WTC11 (cell line): ENCODE measurements around the gene RPP38. TPM values are rescaled to one million over a fixed set of nuclear protein-coding genes. Genes with fewer than 3 reads are reported as not detected.

Source experiments
- ATAC-seq: fragments of 200-7000 bp; cut with Tn5 transposase; 2 replicates; pipeline ENCODE4 v1.10.0; 2021; ENCODE audit warnings: mild to moderate bottlenecking, moderate library complexity
- CTCF ChIA-PET: fragments of 300-600 bp; sonication (Branson Sonifier 250); formaldehyde crosslinking; loops from one replicate; lab custom pipeline; 2021; ENCODE audit warnings: antibody characterized with exemption; lab: Charles Lee
- POLR2A ChIA-PET: fragments of 350-600 bp; sonication (Branson Sonifier 250); formaldehyde crosslinking; loops from one replicate; lab custom pipeline; 2021; ENCODE audit warnings: antibody characterized with exemption; lab: Charles Lee
- DNase-seq: peaks from one replicate; pipeline ENCODE4 v3.0.0; 2021; ENCODE audit warnings: low spot score
- H3K27ac Mint-ChIP-seq: 2 replicates; pipeline ENCODE4 v1.8.0; 2021; ENCODE audit warnings: mixed read lengths
- H3K27me3 Mint-ChIP-seq: 2 replicates; pipeline ENCODE4 v1.8.0; 2021; ENCODE audit warnings: low read depth, mild to moderate bottlenecking, moderate library complexity, mixed read lengths
- H3K36me3 Mint-ChIP-seq: 2 replicates; pipeline ENCODE4 v1.8.0; 2021; ENCODE audit warnings: mixed read lengths
- H3K4me1 Mint-ChIP-seq: 2 replicates; pipeline ENCODE4 v1.8.0; 2022; ENCODE audit warnings: mixed read lengths
- H3K4me3 Mint-ChIP-seq: 2 replicates; pipeline ENCODE4 v1.8.0; 2021; ENCODE audit warnings: mild to moderate bottlenecking, moderate library complexity, mixed read lengths
- H3K9me3 Mint-ChIP-seq: 2 replicates; pipeline ENCODE4 v1.8.0; 2021; ENCODE audit warnings: mixed read lengths
- ATF6 ChIP-seq: sonication (generic); formaldehyde crosslinking; IDR thresholded peaks from 2 replicates; pipeline ENCODE4 v1.8.1; 2023; ENCODE audit warnings: mild to moderate bottlenecking, missing genetic modification reagents
- E2F1 ChIP-seq: sonication (generic); formaldehyde crosslinking; IDR thresholded peaks from 2 replicates; pipeline ENCODE4 v1.8.0; 2022; ENCODE audit warnings: mild to moderate bottlenecking, missing genetic modification reagents
- GRHL2 ChIP-seq: fragments of 250-450 bp; sonication (Bioruptor Pico); IDR thresholded peaks from 2 replicates; pipeline ENCODE4 v1.8.0; 2022; ENCODE audit warnings: mild to moderate bottlenecking, moderate library complexity; ENCODE audit not compliant: insufficient replicate concordance, severe bottlenecking
- JAZF1 ChIP-seq: fragments of 250-450 bp; sonication (Bioruptor Pico); IDR thresholded peaks from 2 replicates; pipeline ENCODE4 v1.9.0; 2021; ENCODE audit warnings: moderate library complexity, mild to moderate bottlenecking, inconsistent platforms
- MYBL2 ChIP-seq: sonication (generic); formaldehyde crosslinking; IDR thresholded peaks from 2 replicates; pipeline ENCODE4 v1.8.1; 2023; ENCODE audit warnings: mild to moderate bottlenecking, moderate library complexity, missing genetic modification reagents
- NR2C2 ChIP-seq: sonication (generic); formaldehyde crosslinking; IDR thresholded peaks from 2 replicates; pipeline ENCODE4 v1.8.0; 2022; ENCODE audit warnings: mild to moderate bottlenecking, missing genetic modification reagents
- OVOL2 ChIP-seq: fragments of 250-450 bp; sonication (Bioruptor Pico); IDR thresholded peaks from 2 replicates; pipeline ENCODE4 v1.9.0; 2021; ENCODE audit warnings: mild to moderate bottlenecking, borderline replicate concordance
- PRRX2 ChIP-seq: fragments of 250-450 bp; sonication (Bioruptor Pico); IDR thresholded peaks from 2 replicates; pipeline ENCODE4 v1.8.0; 2021; ENCODE audit warnings: mild to moderate bottlenecking
- SMAD4 ChIP-seq: sonication (generic); formaldehyde crosslinking; IDR thresholded peaks from 2 replicates; pipeline ENCODE4 v1.8.0; 2022; ENCODE audit warnings: mild to moderate bottlenecking, missing genetic modification reagents
- TCF7 ChIP-seq: sonication (generic); formaldehyde crosslinking; IDR thresholded peaks from 2 replicates; pipeline ENCODE4 v1.8.0; 2022; ENCODE audit warnings: mild to moderate bottlenecking, low read depth, missing genetic modification reagents, moderate library complexity
- ZBTB43 ChIP-seq: sonication (generic); formaldehyde crosslinking; IDR thresholded peaks from 2 replicates; pipeline ENCODE4 v1.8.1; 2023; ENCODE audit warnings: mild to moderate bottlenecking, missing genetic modification reagents
- ZNF219 ChIP-seq: sonication (generic); formaldehyde crosslinking; IDR thresholded peaks from 2 replicates; pipeline ENCODE4 v1.8.0; 2023; ENCODE audit warnings: missing genetic modification reagents, mild to moderate bottlenecking, borderline replicate concordance
- ZNF232 ChIP-seq: sonication (generic); formaldehyde crosslinking; IDR thresholded peaks from 2 replicates; pipeline ENCODE4 v1.8.0; 2022; ENCODE audit warnings: mild to moderate bottlenecking, missing genetic modification reagents
- ZNF263 ChIP-seq: sonication (generic); formaldehyde crosslinking; IDR thresholded peaks from 2 replicates; pipeline ENCODE4 v1.8.1; 2022; ENCODE audit warnings: low read depth, mild to moderate bottlenecking, moderate library complexity, missing genetic modification reagents
- ZNF317 ChIP-seq: sonication (generic); formaldehyde crosslinking; IDR thresholded peaks from 2 replicates; pipeline ENCODE4 v1.8.1; 2023; ENCODE audit warnings: low read depth, mild to moderate bottlenecking, moderate library complexity, missing genetic modification reagents, borderline replicate concordance
- ZNF416 ChIP-seq: fragments of 250-450 bp; sonication (Bioruptor Pico); IDR thresholded peaks from 2 replicates; pipeline ENCODE4 v1.9.0; 2021; ENCODE audit warnings: mild to moderate bottlenecking, inconsistent platforms
- ZNF423 ChIP-seq: fragments of 250-450 bp; sonication (Bioruptor Pico); IDR thresholded peaks from 2 replicates; pipeline ENCODE4 v2.1.2; 2022; ENCODE audit warnings: mild to moderate bottlenecking, moderate library complexity
- ZNF512 ChIP-seq: sonication (generic); formaldehyde crosslinking; IDR thresholded peaks from 2 replicates; pipeline ENCODE4 v1.8.1; 2022; ENCODE audit warnings: missing genetic modification reagents, borderline replicate concordance
- total RNA-seq: library from RNA; stranded (reverse); gene quantifications from 3 replicates; pipeline ENCODE4 v1.2.3, GENCODE V29; 2021
- TF ChIP-seq, protein P1 (sequence below): fragments of 200-600 bp; IDR thresholded peaks from 2 replicates; pipeline ENCODE4 v1.8.0; 2022; ENCODE audit warnings: antibody characterized with exemption
- TF ChIP-seq, protein P2 (sequence below): fragments of 250-450 bp; sonication (Bioruptor Pico); IDR thresholded peaks from 2 replicates; pipeline ENCODE4 v1.9.0; 2021; ENCODE audit warnings: mild to moderate bottlenecking
- TF ChIP-seq, protein P3 (sequence below): sonication (generic); formaldehyde crosslinking; IDR thresholded peaks from 2 replicates; pipeline ENCODE4 v1.8.0; 2022; ENCODE audit warnings: mild to moderate bottlenecking, missing genetic modification reagents

RPP38 gene
- total RNA-seq, 1 experiment from 2014 or later = 20.9 TPM

DNA sequence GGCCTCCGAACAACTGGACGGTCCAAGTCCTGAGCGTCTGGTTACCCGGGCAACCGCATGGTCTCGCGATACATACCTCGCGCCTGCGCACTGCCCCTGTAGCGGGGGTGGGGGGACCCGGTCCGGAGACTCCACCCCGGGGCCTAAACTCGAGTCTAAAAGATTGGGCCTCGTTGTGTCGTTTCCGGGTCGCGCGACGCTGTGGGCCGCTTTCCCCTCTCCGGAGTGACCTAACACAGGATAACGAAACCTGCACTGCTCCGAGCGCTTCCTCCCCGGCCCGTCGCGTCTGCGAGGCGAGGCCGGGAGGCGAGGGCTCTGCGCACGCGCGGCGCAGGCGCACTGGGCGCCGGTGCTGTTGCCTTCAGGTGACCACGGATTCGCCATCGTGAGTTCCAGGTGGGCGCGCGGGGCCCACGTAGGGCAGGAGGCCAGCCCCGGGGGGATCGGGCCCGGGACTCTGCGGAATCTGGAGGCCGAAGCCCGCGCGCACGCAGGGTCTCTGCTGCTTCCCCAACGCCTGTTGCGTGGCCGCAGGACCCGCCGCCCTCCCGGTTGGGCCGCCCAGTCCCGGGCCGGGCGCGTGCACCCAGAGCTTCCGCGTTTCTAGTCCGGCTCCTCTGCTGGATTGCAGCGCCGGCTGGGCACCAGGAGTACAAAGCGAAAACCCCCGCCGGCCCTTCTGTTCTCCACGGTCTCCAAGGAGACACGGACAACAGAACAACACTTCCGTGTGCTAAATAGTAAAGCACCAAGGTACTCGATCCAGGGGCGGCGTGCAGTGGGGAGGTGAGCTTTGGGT is at the start of gene RPP38 (continued):
- TF ChIP-seq, protein P1, sequence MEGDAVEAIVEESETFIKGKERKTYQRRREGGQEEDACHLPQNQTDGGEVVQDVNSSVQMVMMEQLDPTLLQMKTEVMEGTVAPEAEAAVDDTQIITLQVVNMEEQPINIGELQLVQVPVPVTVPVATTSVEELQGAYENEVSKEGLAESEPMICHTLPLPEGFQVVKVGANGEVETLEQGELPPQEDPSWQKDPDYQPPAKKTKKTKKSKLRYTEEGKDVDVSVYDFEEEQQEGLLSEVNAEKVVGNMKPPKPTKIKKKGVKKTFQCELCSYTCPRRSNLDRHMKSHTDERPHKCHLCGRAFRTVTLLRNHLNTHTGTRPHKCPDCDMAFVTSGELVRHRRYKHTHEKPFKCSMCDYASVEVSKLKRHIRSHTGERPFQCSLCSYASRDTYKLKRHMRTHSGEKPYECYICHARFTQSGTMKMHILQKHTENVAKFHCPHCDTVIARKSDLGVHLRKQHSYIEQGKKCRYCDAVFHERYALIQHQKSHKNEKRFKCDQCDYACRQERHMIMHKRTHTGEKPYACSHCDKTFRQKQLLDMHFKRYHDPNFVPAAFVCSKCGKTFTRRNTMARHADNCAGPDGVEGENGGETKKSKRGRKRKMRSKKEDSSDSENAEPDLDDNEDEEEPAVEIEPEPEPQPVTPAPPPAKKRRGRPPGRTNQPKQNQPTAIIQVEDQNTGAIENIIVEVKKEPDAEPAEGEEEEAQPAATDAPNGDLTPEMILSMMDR = no peak
- TF ChIP-seq PRRX2 (CRISPR knock-in tag) = no peak
- TF ChIP-seq JAZF1 (CRISPR knock-in tag) = no peak
- TF ChIP-seq TCF7 (CRISPR knock-in tag) = 0 out of 2 replicates have a peak, but pooled peaks have one; percentile 37
- TF ChIP-seq NR2C2 = no peak
- TF ChIP-seq ZNF512 (CRISPR knock-in tag) = no peak
- TF ChIP-seq, protein P2, sequence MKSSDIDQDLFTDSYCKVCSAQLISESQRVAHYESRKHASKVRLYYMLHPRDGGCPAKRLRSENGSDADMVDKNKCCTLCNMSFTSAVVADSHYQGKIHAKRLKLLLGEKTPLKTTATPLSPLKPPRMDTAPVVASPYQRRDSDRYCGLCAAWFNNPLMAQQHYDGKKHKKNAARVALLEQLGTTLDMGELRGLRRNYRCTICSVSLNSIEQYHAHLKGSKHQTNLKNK = no peak
- TF ChIP-seq E2F1 = no peak
- TF ChIP-seq ZNF416 (CRISPR knock-in tag) = no peak
- TF ChIP-seq, protein P3, sequence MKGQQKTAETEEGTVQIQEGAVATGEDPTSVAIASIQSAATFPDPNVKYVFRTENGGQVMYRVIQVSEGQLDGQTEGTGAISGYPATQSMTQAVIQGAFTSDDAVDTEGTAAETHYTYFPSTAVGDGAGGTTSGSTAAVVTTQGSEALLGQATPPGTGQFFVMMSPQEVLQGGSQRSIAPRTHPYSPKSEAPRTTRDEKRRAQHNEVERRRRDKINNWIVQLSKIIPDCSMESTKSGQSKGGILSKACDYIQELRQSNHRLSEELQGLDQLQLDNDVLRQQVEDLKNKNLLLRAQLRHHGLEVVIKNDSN = peak; percentile 67; the same call in 1 of the 2 replicates
- TF ChIP-seq OVOL2 = no peak
- 0 out of 2 replicates have a peak, but pooled peaks have one; percentile 57 for TF ChIP-seq ZNF232
- TF ChIP-seq ZNF263 (CRISPR knock-in tag) = no peak
- peak; percentile 73 for TF ChIP-seq ZBTB43 (CRISPR knock-in tag)
- TF ChIP-seq ZNF219 (CRISPR knock-in tag) = no peak
- no peak for TF ChIP-seq SMAD4 (CRISPR knock-in tag)

- peaks cover 13% of the 10 kb centered on the region for H3K4me1 Mint-ChIP-seq
- H3K27ac Mint-ChIP-seq = no peak overlapping the region
- ChIA-PET POLR2A (interaction anchor here (0.7 kb wide), 1 partner anchor 50 kb away, joined by 6 read pairs; no protein-coding TSS in a partner anchor), CTCF (no interaction called here)
- no peak overlapping the region for H3K4me3 Mint-ChIP-seq
- TF ChIP-seq MYBL2 (CRISPR knock-in tag) (no peak), GRHL2 (CRISPR knock-in tag) (no peak), ZNF423 (CRISPR knock-in tag) (no peak), ATF6 (CRISPR knock-in tag) (no peak), ZNF317 (CRISPR knock-in tag) (no peak)
- no peaks in the 10 kb centered on the region for H3K9me3 Mint-ChIP-seq
- ATAC-seq (no peak), DNase-seq (no peak)
- no peaks in the 10 kb centered on the region for H3K27me3 Mint-ChIP-seq
- H3K36me3 Mint-ChIP-seq = no peaks in the 10 kb centered on the region
Measured at GRCh38 chr10:15049533-15049932, 47.6 kb upstream of the RPP38 start.
